HEK293 (cell line): Measurements from ENCODE around the gene PPIC.

Experiments used
- EGR2 ChIP-seq: fragments of 450-650 bp; formaldehyde crosslinking; IDR thresholded peaks from 2 replicates; pipeline ENCODE4 v1.5.1; 2016; ENCODE audit warnings: low read depth, missing biosample characterization, missing genetic modification characterization
- FEZF1 ChIP-seq: fragments of 450-650 bp; formaldehyde crosslinking; IDR thresholded peaks from 2 replicates; pipeline ENCODE4 v1.5.1; 2016; ENCODE audit warnings: missing biosample characterization, missing genetic modification characterization
- GLIS1 ChIP-seq: fragments of 450-650 bp; formaldehyde crosslinking; IDR thresholded peaks from 2 replicates; pipeline ENCODE4 v1.5.1; 2016; ENCODE audit warnings: missing biosample characterization, missing genetic modification characterization
- KLF7 ChIP-seq: fragments of 450-650 bp; formaldehyde crosslinking; IDR thresholded peaks from 2 replicates; pipeline ENCODE4 v1.5.1; 2016; ENCODE audit warnings: missing biosample characterization, missing genetic modification characterization, borderline replicate concordance
- OVOL3 ChIP-seq: fragments of 450-650 bp; formaldehyde crosslinking; IDR thresholded peaks from 2 replicates; pipeline ENCODE4 v1.5.1; 2016; ENCODE audit warnings: missing biosample characterization, missing genetic modification characterization
- ZBTB1 ChIP-seq: fragments of 450-650 bp; formaldehyde crosslinking; IDR thresholded peaks from 2 replicates; pipeline ENCODE4 v1.5.1; 2016; ENCODE audit warnings: missing biosample characterization, missing genetic modification characterization
- ZFP3 ChIP-seq: fragments of 450-650 bp; formaldehyde crosslinking; IDR thresholded peaks from 2 replicates; pipeline ENCODE4 v1.5.1; 2016; ENCODE audit warnings: low read depth, missing biosample characterization, missing genetic modification characterization
- ZNF16 ChIP-seq: fragments of 450-650 bp; formaldehyde crosslinking; IDR thresholded peaks from 2 replicates; pipeline ENCODE4 v1.5.1; 2016; ENCODE audit warnings: low read depth, missing biosample characterization, missing genetic modification characterization
- ZNF169 ChIP-seq: fragments of 450-650 bp; formaldehyde crosslinking; IDR thresholded peaks from 2 replicates; pipeline ENCODE4 v1.5.1; 2016; ENCODE audit warnings: missing biosample characterization, missing genetic modification characterization
- ZNF23 ChIP-seq: fragments of 450-650 bp; formaldehyde crosslinking; IDR thresholded peaks from 2 replicates; pipeline ENCODE4 v1.5.1; 2016; ENCODE audit warnings: missing biosample characterization, missing genetic modification characterization, borderline replicate concordance
- ZNF239 ChIP-seq: fragments of 450-650 bp; formaldehyde crosslinking; IDR thresholded peaks from 2 replicates; pipeline ENCODE4 v1.5.1; 2016; ENCODE audit warnings: missing biosample characterization, missing genetic modification characterization
- ZNF266 ChIP-seq: fragments of 450-650 bp; formaldehyde crosslinking; IDR thresholded peaks from 2 replicates; pipeline ENCODE4 v1.5.1; 2016; ENCODE audit warnings: missing biosample characterization, missing genetic modification characterization, low read depth
- ZNF324 ChIP-seq: fragments of 450-650 bp; formaldehyde crosslinking; IDR thresholded peaks from 2 replicates; pipeline ENCODE4 v1.5.1; 2016; ENCODE audit warnings: missing biosample characterization, missing genetic modification characterization
- ZNF354C ChIP-seq: fragments of 450-650 bp; formaldehyde crosslinking; IDR thresholded peaks from 2 replicates; pipeline ENCODE4 v1.5.1; 2016; ENCODE audit warnings: missing biosample characterization, missing genetic modification characterization, low read depth, borderline replicate concordance
- ZNF394 ChIP-seq: fragments of 450-650 bp; formaldehyde crosslinking; IDR thresholded peaks from 2 replicates; pipeline ENCODE4 v1.5.1; 2016; ENCODE audit warnings: missing biosample characterization, missing genetic modification characterization, mild to moderate bottlenecking, moderate library complexity, borderline replicate concordance
- ZNF416 ChIP-seq: fragments of 450-650 bp; formaldehyde crosslinking; IDR thresholded peaks from 2 replicates; pipeline ENCODE4 v1.5.1; 2016; ENCODE audit warnings: missing biosample characterization, missing genetic modification characterization
- ZNF473 ChIP-seq: fragments of 450-650 bp; formaldehyde crosslinking; IDR thresholded peaks from 2 replicates; pipeline ENCODE4 v1.5.1; 2017; ENCODE audit warnings: missing biosample characterization, missing genetic modification characterization
- ZNF510 ChIP-seq: fragments of 450-650 bp; formaldehyde crosslinking; IDR thresholded peaks from 2 replicates; pipeline ENCODE4 v1.5.1; 2018; ENCODE audit warnings: mild to moderate bottlenecking, missing genetic modification characterization, missing biosample characterization; ENCODE audit not compliant: insufficient replicate concordance
- ZNF530 ChIP-seq: fragments of 450-650 bp; formaldehyde crosslinking; IDR thresholded peaks from 2 replicates; pipeline ENCODE4 v1.5.1; 2016; ENCODE audit warnings: low read depth, missing biosample characterization, missing genetic modification characterization
- ZNF555 ChIP-seq: fragments of 450-650 bp; formaldehyde crosslinking; conservative IDR thresholded peaks from 2 replicates; pipeline ENCODE4 v1.5.1; 2017; ENCODE audit warnings: missing biosample characterization, mild to moderate bottlenecking, missing genetic modification characterization, inconsistent platforms
- ZNF585B ChIP-seq: fragments of 450-650 bp; formaldehyde crosslinking; IDR thresholded peaks from 2 replicates; pipeline ENCODE4 v1.5.1; 2016; ENCODE audit warnings: missing biosample characterization, missing genetic modification characterization
- ZNF600 ChIP-seq: fragments of 450-650 bp; formaldehyde crosslinking; IDR thresholded peaks from 2 replicates; pipeline ENCODE4 v1.5.1; 2016; ENCODE audit warnings: missing biosample characterization, missing genetic modification characterization
- ZNF658 ChIP-seq: fragments of 450-650 bp; formaldehyde crosslinking; IDR thresholded peaks from 2 replicates; pipeline ENCODE4; 2016; ENCODE audit warnings: missing biosample characterization, missing genetic modification characterization
- ZNF664 ChIP-seq: fragments of 450-650 bp; formaldehyde crosslinking; IDR thresholded peaks from 2 replicates; pipeline ENCODE4 v1.5.1; 2016; ENCODE audit warnings: missing biosample characterization, missing genetic modification characterization
- ZNF76 ChIP-seq: fragments of 450-650 bp; formaldehyde crosslinking; IDR thresholded peaks from 2 replicates; pipeline ENCODE4; 2016; ENCODE audit warnings: low read depth, missing biosample characterization, missing genetic modification characterization, borderline replicate concordance
- ZXDB ChIP-seq: fragments of 450-650 bp; formaldehyde crosslinking; IDR thresholded peaks from 2 replicates; pipeline ENCODE4 v1.5.1; 2016; ENCODE audit warnings: missing biosample characterization, missing genetic modification characterization
- TF ChIP-seq, protein P1 (sequence below): fragments of 450-650 bp; formaldehyde crosslinking; IDR thresholded peaks from 2 replicates; pipeline ENCODE4 v1.5.1; 2016; ENCODE audit warnings: missing biosample characterization, missing genetic modification characterization
- TF ChIP-seq, protein P2 (sequence below): fragments of 450-650 bp; formaldehyde crosslinking; IDR thresholded peaks from 2 replicates; pipeline ENCODE4 v1.5.1; 2016; ENCODE audit warnings: missing biosample characterization, missing genetic modification characterization
- TF ChIP-seq, protein P3 (sequence below): IDR thresholded peaks from 2 replicates; pipeline ENCODE4 v1.6.1; 2011; ENCODE audit warnings: mild to moderate bottlenecking, low read depth, low read length, borderline replicate concordance
- TF ChIP-seq, protein P4 (sequence below): fragments of 450-650 bp; formaldehyde crosslinking; IDR thresholded peaks from 2 replicates; pipeline ENCODE4 v1.5.1; 2016; ENCODE audit warnings: missing biosample characterization, missing genetic modification characterization
- TF ChIP-seq, protein P5 (sequence below): fragments of 450-650 bp; formaldehyde crosslinking; IDR thresholded peaks from 2 replicates; pipeline ENCODE4 v1.5.1; 2016; ENCODE audit warnings: missing biosample characterization, missing genetic modification characterization
- TF ChIP-seq, protein P6 (sequence below): fragments of 450-650 bp; formaldehyde crosslinking; IDR thresholded peaks from 2 replicates; pipeline ENCODE4; 2016; ENCODE audit warnings: missing biosample characterization, missing genetic modification characterization

The PPIC gene

DNA sequence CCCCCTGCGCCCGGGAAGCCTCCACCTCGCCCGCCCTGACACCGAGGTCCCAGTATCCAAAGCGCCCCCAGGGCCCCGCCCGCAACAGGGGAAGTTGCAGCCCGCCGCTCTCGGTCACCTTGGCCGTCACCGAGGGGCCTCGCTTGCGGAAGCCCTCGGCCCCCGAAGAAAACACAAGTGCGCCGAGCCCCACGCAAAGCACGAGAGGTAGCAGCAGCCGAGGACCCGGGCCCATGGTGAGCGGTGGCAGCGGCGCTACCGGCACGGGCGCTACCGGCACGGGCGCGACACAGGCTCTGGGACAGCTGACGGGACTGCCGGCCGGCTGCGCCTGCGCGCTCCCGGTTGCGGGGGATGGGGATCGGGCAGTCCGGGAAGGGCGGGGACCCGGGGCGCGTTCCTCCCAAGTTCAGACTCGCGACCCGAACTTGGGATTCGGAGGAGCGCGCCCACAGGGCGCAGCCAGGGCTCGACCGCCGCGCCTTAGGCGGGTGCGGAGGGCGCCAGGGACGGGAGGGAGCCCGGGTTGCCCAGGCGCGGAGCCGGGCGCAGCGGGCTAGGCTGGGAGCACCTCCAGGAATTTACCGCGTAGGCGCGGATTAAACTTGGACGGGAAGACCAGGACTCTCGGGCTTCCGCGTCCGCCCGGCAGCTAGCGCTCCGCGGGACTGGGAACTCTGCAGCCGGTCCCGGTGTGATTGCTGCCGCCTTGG, at the start of gene PPIC (continued):
- peak; percentile 10; the same call in 1 of the 2 replicates for TF ChIP-seq ZNF394 (tag by site-specific recombination)
- no peak for TF ChIP-seq ZFP3
- TF ChIP-seq ZNF324 (tag by site-specific recombination), result no peak
- TF ChIP-seq ZNF23 (tag by site-specific recombination), result no peak
- TF ChIP-seq ZNF510 (tag by site-specific recombination), result no peak
- TF ChIP-seq ZNF266, result no peak
- TF ChIP-seq ZNF16 (tag by site-specific recombination), result no peak
- TF ChIP-seq ZNF658 (tag by site-specific recombination), result no peak
- TF ChIP-seq, protein P1, sequence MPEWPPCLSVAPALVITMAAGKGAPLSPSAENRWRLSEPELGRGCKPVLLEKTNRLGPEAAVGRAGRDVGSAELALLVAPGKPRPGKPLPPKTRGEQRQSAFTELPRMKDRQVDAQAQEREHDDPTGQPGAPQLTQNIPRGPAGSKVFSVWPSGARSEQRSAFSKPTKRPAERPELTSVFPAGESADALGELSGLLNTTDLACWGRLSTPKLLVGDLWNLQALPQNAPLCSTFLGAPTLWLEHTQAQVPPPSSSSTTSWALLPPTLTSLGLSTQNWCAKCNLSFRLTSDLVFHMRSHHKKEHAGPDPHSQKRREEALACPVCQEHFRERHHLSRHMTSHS (tag by site-specific recombination), result no peak
- peak; percentile 86 for TF ChIP-seq ZNF600 (tag by site-specific recombination)
- no peak for TF ChIP-seq ZNF530
- TF ChIP-seq FEZF1, result no peak
- no peak for TF ChIP-seq ZNF555
- TF ChIP-seq ZNF239 (tag by site-specific recombination), result no peak
- TF ChIP-seq EGR2, result peak; percentile 33; the same call in 1 of the 2 replicates
- TF ChIP-seq ZNF473 (tag by site-specific recombination), result no peak
- no peak for TF ChIP-seq ZNF354C (tag by site-specific recombination)
- TF ChIP-seq ZXDB, result peak; percentile 63; the same call in 1 of the 2 replicates
- 0 out of 2 replicates have a peak, but pooled peaks have one; percentile 14 for TF ChIP-seq ZBTB1
- TF ChIP-seq, protein P2, sequence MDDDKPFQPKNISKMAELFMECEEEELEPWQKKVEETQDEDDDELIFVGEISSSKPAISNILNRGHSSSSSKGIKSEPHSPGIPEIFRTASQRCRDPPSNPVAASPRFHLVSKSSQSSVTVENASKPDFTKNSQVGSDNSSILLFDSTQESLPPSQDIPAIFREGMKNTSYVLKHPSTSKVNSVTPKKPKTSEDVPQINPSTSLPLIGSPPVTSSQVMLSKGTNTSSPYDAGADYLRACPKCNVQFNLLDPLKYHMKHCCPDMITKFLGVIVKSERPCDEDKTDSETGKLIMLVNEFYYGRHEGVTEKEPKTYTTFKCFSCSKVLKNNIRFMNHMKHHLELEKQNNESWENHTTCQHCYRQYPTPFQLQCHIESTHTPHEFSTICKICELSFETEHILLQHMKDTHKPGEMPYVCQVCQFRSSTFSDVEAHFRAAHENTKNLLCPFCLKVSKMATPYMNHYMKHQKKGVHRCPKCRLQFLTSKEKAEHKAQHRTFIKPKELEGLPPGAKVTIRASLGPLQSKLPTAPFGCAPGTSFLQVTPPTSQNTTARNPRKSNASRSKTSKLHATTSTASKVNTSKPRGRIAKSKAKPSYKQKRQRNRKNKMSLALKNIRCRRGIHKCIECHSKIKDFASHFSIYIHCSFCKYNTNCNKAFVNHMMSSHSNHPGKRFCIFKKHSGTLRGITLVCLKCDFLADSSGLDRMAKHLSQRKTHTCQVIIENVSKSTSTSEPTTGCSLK (tag by site-specific recombination), result no peak
- no peak for TF ChIP-seq KLF7 (tag by site-specific recombination)
- no peak for TF ChIP-seq ZNF169 (tag by site-specific recombination)
- TF ChIP-seq ZNF664 (tag by site-specific recombination), result no peak
- no peak for TF ChIP-seq OVOL3 (tag by site-specific recombination)
- TF ChIP-seq, protein P3, sequence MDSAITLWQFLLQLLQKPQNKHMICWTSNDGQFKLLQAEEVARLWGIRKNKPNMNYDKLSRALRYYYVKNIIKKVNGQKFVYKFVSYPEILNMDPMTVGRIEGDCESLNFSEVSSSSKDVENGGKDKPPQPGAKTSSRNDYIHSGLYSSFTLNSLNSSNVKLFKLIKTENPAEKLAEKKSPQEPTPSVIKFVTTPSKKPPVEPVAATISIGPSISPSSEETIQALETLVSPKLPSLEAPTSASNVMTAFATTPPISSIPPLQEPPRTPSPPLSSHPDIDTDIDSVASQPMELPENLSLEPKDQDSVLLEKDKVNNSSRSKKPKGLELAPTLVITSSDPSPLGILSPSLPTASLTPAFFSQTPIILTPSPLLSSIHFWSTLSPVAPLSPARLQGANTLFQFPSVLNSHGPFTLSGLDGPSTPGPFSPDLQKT, result no peak
- no peak for TF ChIP-seq ZNF416
- TF ChIP-seq, protein P4, sequence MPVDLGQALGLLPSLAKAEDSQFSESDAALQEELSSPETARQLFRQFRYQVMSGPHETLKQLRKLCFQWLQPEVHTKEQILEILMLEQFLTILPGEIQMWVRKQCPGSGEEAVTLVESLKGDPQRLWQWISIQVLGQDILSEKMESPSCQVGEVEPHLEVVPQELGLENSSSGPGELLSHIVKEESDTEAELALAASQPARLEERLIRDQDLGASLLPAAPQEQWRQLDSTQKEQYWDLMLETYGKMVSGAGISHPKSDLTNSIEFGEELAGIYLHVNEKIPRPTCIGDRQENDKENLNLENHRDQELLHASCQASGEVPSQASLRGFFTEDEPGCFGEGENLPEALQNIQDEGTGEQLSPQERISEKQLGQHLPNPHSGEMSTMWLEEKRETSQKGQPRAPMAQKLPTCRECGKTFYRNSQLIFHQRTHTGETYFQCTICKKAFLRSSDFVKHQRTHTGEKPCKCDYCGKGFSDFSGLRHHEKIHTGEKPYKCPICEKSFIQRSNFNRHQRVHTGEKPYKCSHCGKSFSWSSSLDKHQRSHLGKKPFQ (tag by site-specific recombination), result no peak
- peak; percentile 63; the same call in 1 of the 2 replicates for TF ChIP-seq ZNF76 (tag by site-specific recombination)
- TF ChIP-seq GLIS1 (tag by site-specific recombination), result no peak
- no peak; the same call in 1 of the 2 replicates for TF ChIP-seq ZNF585B
- TF ChIP-seq, protein P5, sequence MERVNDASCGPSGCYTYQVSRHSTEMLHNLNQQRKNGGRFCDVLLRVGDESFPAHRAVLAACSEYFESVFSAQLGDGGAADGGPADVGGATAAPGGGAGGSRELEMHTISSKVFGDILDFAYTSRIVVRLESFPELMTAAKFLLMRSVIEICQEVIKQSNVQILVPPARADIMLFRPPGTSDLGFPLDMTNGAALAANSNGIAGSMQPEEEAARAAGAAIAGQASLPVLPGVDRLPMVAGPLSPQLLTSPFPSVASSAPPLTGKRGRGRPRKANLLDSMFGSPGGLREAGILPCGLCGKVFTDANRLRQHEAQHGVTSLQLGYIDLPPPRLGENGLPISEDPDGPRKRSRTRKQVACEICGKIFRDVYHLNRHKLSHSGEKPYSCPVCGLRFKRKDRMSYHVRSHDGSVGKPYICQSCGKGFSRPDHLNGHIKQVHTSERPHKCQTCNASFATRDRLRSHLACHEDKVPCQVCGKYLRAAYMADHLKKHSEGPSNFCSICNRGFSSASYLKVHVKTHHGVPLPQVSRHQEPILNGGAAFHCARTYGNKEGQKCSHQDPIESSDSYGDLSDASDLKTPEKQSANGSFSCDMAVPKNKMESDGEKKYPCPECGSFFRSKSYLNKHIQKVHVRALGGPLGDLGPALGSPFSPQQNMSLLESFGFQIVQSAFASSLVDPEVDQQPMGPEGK, result peak; percentile 91
- TF ChIP-seq, protein P6, sequence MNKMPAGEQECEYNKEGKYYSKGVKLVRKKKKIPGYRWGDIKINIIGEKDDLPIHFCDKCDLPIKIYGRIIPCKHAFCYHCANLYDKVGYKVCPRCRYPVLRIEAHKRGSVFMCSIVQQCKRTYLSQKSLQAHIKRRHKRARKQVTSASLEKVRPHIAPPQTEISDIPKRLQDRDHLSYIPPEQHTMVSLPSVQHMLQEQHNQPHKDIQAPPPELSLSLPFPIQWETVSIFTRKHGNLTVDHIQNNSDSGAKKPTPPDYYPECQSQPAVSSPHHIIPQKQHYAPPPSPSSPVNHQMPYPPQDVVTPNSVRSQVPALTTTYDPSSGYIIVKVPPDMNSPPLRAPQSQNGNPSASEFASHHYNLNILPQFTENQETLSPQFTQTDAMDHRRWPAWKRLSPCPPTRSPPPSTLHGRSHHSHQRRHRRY (tag by site-specific recombination), result no peak
